GM18520 (cell line): ENCODE results near the gene PRDM2.
A peak's percentile ranks its signal among the peaks of the same experiment; 100 is the strongest.
"Not testable (repeated sequence)": the region's sequence is repeated elsewhere in the genome, so short reads cannot be mapped to it uniquely, and the experiment has no call there.

ENCODE experiments used
- ATAC-seq: cut with Tn5 transposase; IDR thresholded peaks from one replicate; pipeline ENCODE4 v1.9.1; 2021; ENCODE audit not compliant: unreplicated experiment

Gene PRDM2

GRCh38 chr1:13700521-13701270, 708 bp downstream of the PRDM2 start:
- ATAC-seq = peak; percentile 16

- no peak for ATAC-seq
Observed at GRCh38 chr1:13701271-13701640, 1.3 kb downstream of the PRDM2 start.

GRCh38 chr1:13702425-13703127, 2.6 kb downstream of the PRDM2 start:
- peak; percentile 66 for ATAC-seq

- ATAC-seq = no peak
Observed at GRCh38 chr1:13703128-13703513, 3.1 kb downstream of the PRDM2 start.

- no peak for ATAC-seq
Observed at GRCh38 chr1:13703558-13704490, 3.8 kb downstream of the PRDM2 start.

GRCh38 chr1:13706046-13706445, 6.1 kb downstream of the PRDM2 start:
- ATAC-seq = no peak

- ATAC-seq = no peak
Observed at GRCh38 chr1:13707164-13707563, 7.2 kb downstream of the PRDM2 start.

- no peak for ATAC-seq
Observed at GRCh38 chr1:13708380-13708982, 8.5 kb downstream of the PRDM2 start.

- no peak for ATAC-seq
Observed at GRCh38 chr1:13710086-13710485, 10.1 kb downstream of the PRDM2 start.

GRCh38 chr1:13714851-13715250, 14.9 kb downstream of the PRDM2 start:
- ATAC-seq = no peak

GRCh38 chr1:13715616-13716287, 15.8 kb downstream of the PRDM2 start:
- not testable (repeated sequence) for ATAC-seq

GRCh38 chr1:13722808-13723360, 22.9 kb downstream of the PRDM2 start:
- no peak for ATAC-seq

- no peak for ATAC-seq
Observed at GRCh38 chr1:13723810-13724209, 23.8 kb downstream of the PRDM2 start.

- ATAC-seq = no peak
Observed at GRCh38 chr1:13725714-13726175, 25.8 kb downstream of the PRDM2 start.

- no peak for ATAC-seq
Observed at GRCh38 chr1:13728091-13728715, 28.2 kb downstream of the PRDM2 start.

GRCh38 chr1:13730291-13730690, 30.3 kb downstream of the PRDM2 start:
- ATAC-seq = no peak

- ATAC-seq = peak; percentile 81
Observed at GRCh38 chr1:13730751-13731482, 30.9 kb downstream of the PRDM2 start.

- ATAC-seq = no peak
Observed at GRCh38 chr1:13731897-13732296, 31.9 kb downstream of the PRDM2 start.
